ENCODE data around the gene FTH1. TPM values are rescaled to one million over a fixed set of nuclear protein-coding genes. Genes with fewer than 3 reads are reported as not detected.
A peak's percentile ranks its signal among the peaks of the same experiment; 100 is the strongest.
"Not testable (repeated sequence)": the region's sequence is repeated elsewhere in the genome, so short reads cannot be mapped to it uniquely, and the experiment has no call there.

The FTH1 gene
- total and polyA plus RNA-seq, 2 donors: 326 to 3,415 TPM

DNA sequence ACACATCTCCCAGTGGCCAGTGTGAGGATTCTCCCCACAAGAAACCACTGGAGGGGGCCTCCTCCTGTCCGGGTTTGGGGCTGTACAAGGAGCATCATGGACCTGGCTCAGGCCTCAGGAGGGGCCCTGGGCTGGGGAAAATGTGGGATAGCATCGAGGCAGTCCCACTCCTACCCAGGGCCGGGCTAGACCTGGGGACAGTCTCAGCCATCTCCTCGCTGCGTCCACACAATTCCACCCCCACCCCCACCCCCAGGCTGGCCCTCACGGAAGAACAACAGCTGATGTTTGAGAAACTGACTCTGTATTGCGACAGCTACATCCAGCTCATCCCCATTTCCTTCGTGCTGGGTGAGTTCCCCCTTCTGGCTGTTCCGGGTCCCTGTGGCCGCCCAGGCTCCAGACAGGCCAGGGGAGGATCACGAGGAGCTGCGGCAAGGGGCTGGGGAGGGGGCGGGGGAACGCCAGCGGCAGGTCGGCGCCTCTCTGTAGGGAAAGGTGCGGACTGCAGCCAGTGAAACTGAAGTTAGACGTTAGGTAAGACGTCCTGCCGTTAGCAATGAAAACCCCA lies 12.5 kb downstream of the FTH1 start:
- Histone ChIP-seq H3K27ac (ENCODE audit: low read depth in 1 of 2, low read length in 1 of 2) (no peak overlapping the region), H3K27me3 (ENCODE audit: control insufficient read depth in 2 of 2, insufficient read depth in 1 of 2, low read length in 1 of 2) (peaks cover 12 to 38% of the 10 kb centered on the region in 2 donors), H3K36me3 (ENCODE audit: control insufficient read depth in 2 of 2, insufficient read depth in 2 of 2, low read length in 1 of 2) (no peaks in the 10 kb centered on the region), H3K4me1 (ENCODE audit: control insufficient read depth in 2 of 2, insufficient read depth in 2 of 2, low read length in 2 of 2) (peaks cover 3 to 9% of the 10 kb centered on the region in 2 donors), H3K4me3 (ENCODE audit: low read length in 2 of 2) (peak overlapping the region in 1 of 2 donors; percentile 32), H3K9me3 (ENCODE audit: control insufficient read depth in 2 of 2, insufficient read depth in 1 of 2, low read length in 1 of 2) (no peaks in the 10 kb centered on the region)
- no peak for DNase-seq (ENCODE audit: low read depth in 6 of 9, low spot score in 9 of 9)
- 16% methylated on average over 21 of the region's 21 CpGs for WGBS

- 98% methylated on average over 9 of the region's 9 CpGs for WGBS
- Histone ChIP-seq H3K36me3 (ENCODE audit: control insufficient read depth in 2 of 2, insufficient read depth in 2 of 2, low read length in 1 of 2) (no peaks in the 10 kb centered on the region), H3K27ac (ENCODE audit: low read depth in 1 of 2, low read length in 1 of 2) (no peak overlapping the region), H3K4me1 (ENCODE audit: control insufficient read depth in 2 of 2, insufficient read depth in 2 of 2, low read length in 2 of 2) (peaks cover 3 to 9% of the 10 kb centered on the region in 2 donors), H3K4me3 (ENCODE audit: low read length in 2 of 2) (no peak overlapping the region), H3K27me3 (ENCODE audit: control insufficient read depth in 2 of 2, insufficient read depth in 1 of 2, low read length in 1 of 2) (peaks cover 12 to 38% of the 10 kb centered on the region in 2 donors), H3K9me3 (ENCODE audit: control insufficient read depth in 2 of 2, insufficient read depth in 1 of 2, low read length in 1 of 2) (no peaks in the 10 kb centered on the region)
- DNase-seq (ENCODE audit: low read depth in 6 of 9, low spot score in 9 of 9): no peak
Measured at GRCh38 chr11:61954106-61954850, 13.2 kb downstream of the FTH1 start.

DNA sequence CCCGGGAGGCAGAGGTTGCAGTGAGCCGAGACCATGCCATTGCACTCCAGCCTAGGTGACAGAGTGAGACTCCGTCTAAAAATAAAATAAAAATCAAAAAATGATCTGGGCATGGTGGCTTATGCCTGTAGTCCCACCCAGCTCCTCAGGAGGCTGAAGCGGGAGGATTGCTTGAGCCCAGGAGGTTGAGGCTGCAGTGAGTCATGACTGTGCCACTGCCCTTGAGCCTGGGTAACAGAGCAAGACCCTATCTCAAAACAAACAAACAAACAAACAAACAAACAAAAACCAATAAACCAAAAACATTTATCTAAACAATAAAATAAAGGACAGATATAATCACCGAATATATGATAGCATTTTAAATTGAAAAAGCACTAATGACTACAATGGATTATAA lies 13.8 kb downstream of the FTH1 start:
- WGBS: 98% methylated on average over 5 of the region's 5 CpGs
- not testable (repeated sequence) for DNase-seq (ENCODE audit: low read depth in 6 of 9, low spot score in 9 of 9); H3K4me1 ChIP-seq (ENCODE audit: control insufficient read depth in 2 of 2, insufficient read depth in 2 of 2, low read length in 2 of 2); H3K9me3 ChIP-seq (ENCODE audit: control insufficient read depth in 2 of 2, insufficient read depth in 1 of 2, low read length in 1 of 2); H3K4me3 ChIP-seq (ENCODE audit: low read length in 2 of 2); H3K36me3 ChIP-seq (ENCODE audit: control insufficient read depth in 2 of 2, insufficient read depth in 2 of 2, low read length in 1 of 2); H3K27ac ChIP-seq (ENCODE audit: low read depth in 1 of 2, low read length in 1 of 2)
- H3K27me3 ChIP-seq (ENCODE audit: control insufficient read depth in 2 of 2, insufficient read depth in 1 of 2, low read length in 1 of 2): peaks cover 12 to 38% of the 10 kb centered on the region in 2 donors

DNA sequence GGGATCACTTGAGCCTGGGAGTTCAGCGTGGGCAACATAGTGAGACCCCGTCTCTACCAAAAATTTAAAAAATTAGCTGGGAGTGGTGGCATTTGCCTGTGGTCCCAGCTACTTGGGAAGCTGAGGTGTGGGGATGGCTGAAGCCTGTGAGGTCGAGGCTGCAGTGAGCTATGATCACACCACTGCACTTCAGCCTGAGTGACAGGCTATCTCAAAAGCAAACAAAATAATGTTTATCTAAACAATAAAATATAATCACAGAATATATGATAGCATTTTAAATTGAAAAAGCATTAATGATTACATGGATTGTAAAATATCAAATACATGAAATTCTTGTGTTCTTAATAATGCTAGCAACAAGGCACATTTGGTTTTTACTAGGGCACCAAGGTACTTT lies 14.6 kb downstream of the FTH1 start:
- no peak overlapping the region for H3K27ac ChIP-seq (ENCODE audit: low read depth in 1 of 2, low read length in 1 of 2)
- peaks cover 3 to 9% of the 10 kb centered on the region in 2 donors for H3K4me1 ChIP-seq (ENCODE audit: control insufficient read depth in 2 of 2, insufficient read depth in 2 of 2, low read length in 2 of 2)
- peaks cover 12 to 38% of the 10 kb centered on the region in 2 donors for H3K27me3 ChIP-seq (ENCODE audit: control insufficient read depth in 2 of 2, insufficient read depth in 1 of 2, low read length in 1 of 2)
- no peak for DNase-seq (ENCODE audit: low read depth in 6 of 9, low spot score in 9 of 9)
- no peaks in the 10 kb centered on the region for H3K36me3 ChIP-seq (ENCODE audit: control insufficient read depth in 2 of 2, insufficient read depth in 2 of 2, low read length in 1 of 2)
- H3K9me3 ChIP-seq (ENCODE audit: control insufficient read depth in 2 of 2, insufficient read depth in 1 of 2, low read length in 1 of 2): no peaks in the 10 kb centered on the region
- H3K4me3 ChIP-seq (ENCODE audit: low read length in 2 of 2): no peak overlapping the region
- 95% methylated on average over 3 of the region's 3 CpGs for WGBS

GRCh38 chr11:61951484-61952135 lies 15.8 kb downstream of the FTH1 start:
- Histone ChIP-seq H3K27ac (ENCODE audit: low read depth in 1 of 2, low read length in 1 of 2) (no peak overlapping the region), H3K4me3 (ENCODE audit: low read length in 2 of 2) (no peak overlapping the region), H3K9me3 (ENCODE audit: control insufficient read depth in 2 of 2, insufficient read depth in 1 of 2, low read length in 1 of 2) (no peaks in the 10 kb centered on the region), H3K4me1 (ENCODE audit: control insufficient read depth in 2 of 2, insufficient read depth in 2 of 2, low read length in 2 of 2) (peaks cover 3 to 9% of the 10 kb centered on the region in 2 donors), H3K27me3 (ENCODE audit: control insufficient read depth in 2 of 2, insufficient read depth in 1 of 2, low read length in 1 of 2) (peaks cover 12 to 35% of the 10 kb centered on the region in 2 donors), H3K36me3 (ENCODE audit: control insufficient read depth in 2 of 2, insufficient read depth in 2 of 2, low read length in 1 of 2) (no peaks in the 10 kb centered on the region)
- no peak for DNase-seq (ENCODE audit: low read depth in 6 of 9, low spot score in 9 of 9)
- WGBS: 95% methylated on average over 11 of the region's 11 CpGs

DNA sequence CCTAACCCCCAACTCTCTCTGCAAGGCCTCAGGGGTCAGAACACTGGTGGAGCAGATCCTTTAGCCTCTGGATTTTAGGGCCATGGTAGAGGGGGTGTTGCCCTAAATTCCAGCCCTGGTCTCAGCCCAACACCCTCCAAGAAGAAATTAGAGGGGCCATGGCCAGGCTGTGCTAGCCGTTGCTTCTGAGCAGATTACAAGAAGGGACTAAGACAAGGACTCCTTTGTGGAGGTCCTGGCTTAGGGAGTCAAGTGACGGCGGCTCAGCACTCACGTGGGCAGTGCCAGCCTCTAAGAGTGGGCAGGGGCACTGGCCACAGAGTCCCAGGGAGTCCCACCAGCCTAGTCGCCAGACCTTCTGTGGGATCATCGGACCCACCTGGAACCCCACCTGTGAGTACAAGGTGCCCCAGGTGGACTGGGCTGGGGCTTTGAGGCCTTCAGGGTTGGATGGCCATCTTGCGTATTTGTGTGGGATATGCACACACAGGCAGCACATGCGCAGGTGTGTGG lies 17.3 kb downstream of the FTH1 start, which contains the start of gene BEST1:
BEST1 (plus strand) TSS at position 317 of the 513 bp plus-strand sequence. CDS start 1,456 bp downstream, outside the sequence.
- H3K4me1 ChIP-seq (ENCODE audit: control insufficient read depth in 2 of 2, insufficient read depth in 2 of 2, low read length in 2 of 2): peaks cover 0 to under 1% of the 10 kb centered on the region in 2 donors
- H3K27ac ChIP-seq (ENCODE audit: low read depth in 1 of 2, low read length in 1 of 2): no peak within 1 kb of the TSS
- no peak for DNase-seq (ENCODE audit: low read depth in 6 of 9, low spot score in 9 of 9)
- peaks cover 6 to 20% of the 10 kb centered on the region in 2 donors for H3K27me3 ChIP-seq (ENCODE audit: control insufficient read depth in 2 of 2, insufficient read depth in 1 of 2, low read length in 1 of 2)
- no peak within 1 kb of the TSS for H3K4me3 ChIP-seq (ENCODE audit: low read length in 2 of 2)
- H3K9me3 ChIP-seq (ENCODE audit: control insufficient read depth in 2 of 2, insufficient read depth in 1 of 2, low read length in 1 of 2): no peaks in the 10 kb centered on the region
- H3K36me3 ChIP-seq (ENCODE audit: control insufficient read depth in 2 of 2, insufficient read depth in 2 of 2, low read length in 1 of 2): no peaks in the 10 kb centered on the region
- 97% methylated on average over 8 of the region's 8 CpGs for WGBS

DNA sequence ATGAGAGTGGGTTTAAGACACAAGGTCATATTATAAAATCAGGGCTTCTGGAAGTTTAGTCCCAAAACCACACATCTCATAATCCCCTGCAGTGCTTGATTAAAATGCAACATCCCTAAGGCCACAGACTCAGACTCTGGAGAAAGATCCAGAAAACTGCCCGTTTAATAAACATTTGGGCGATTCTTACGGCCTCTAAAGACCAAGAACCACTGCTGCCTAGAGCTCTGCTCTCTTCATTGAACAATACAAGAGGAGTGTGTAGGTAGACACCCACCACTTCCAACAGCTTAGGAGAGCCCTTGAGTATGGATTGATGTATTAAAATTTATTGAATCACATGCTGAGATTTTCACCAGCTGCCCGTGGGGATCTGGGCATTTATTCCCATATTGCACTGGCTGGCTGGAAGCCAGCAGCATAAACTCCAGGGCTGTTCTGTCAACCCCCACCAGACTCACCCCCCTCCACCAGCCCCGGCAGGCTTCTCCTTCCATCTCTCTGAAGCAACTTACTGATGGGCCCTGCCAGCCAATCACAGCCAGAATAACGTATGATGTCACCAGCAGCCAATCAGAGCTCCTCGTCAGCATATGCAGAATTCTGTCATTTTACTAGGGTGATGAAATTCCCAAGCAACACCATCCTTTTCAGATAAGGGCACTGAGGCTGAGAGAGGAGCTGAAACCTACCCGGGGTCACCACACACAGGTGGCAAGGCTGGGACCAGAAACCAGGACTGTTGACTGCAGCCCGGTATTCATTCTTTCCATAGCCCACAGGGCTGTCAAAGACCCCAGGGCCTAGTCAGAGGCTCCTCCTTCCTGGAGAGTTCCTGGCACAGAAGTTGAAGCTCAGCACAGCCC lies 18.0 kb downstream of the FTH1 start:
- 83% methylated on average over 9 of the region's 9 CpGs for WGBS
- no peak for DNase-seq (ENCODE audit: low read depth in 6 of 9, low spot score in 9 of 9)

DNA sequence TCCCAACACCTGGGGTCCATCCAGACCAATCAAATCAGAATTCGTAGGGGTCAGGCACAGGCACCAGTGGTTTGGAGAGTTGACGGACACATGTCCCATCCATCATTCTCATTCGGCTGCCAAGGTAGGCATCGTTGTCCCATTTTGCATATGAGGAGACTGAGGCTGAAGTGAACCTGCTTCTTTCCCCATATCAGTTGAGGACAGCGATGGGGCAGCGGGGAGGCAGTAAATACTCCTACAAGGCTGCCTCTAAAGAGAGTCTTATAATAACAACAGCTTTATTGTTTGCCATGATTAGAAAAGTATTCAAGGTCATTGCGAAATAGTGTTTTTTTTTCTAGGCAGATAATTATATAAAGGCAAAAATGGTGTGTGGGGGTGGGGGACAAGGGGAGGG lies 18.9 kb downstream of the FTH1 start:
- H3K4me3 ChIP-seq (ENCODE audit: low read length in 2 of 2): no peak overlapping the region
- no peaks in the 10 kb centered on the region for H3K4me1 ChIP-seq (ENCODE audit: control insufficient read depth in 2 of 2, insufficient read depth in 2 of 2, low read length in 2 of 2)
- no peak overlapping the region for H3K27ac ChIP-seq (ENCODE audit: low read depth in 1 of 2, low read length in 1 of 2)
- no peaks in the 10 kb centered on the region for H3K36me3 ChIP-seq (ENCODE audit: control insufficient read depth in 2 of 2, insufficient read depth in 2 of 2, low read length in 1 of 2)
- H3K9me3 ChIP-seq (ENCODE audit: control insufficient read depth in 2 of 2, insufficient read depth in 1 of 2, low read length in 1 of 2): no peaks in the 10 kb centered on the region
- DNase-seq (ENCODE audit: low read depth in 6 of 9, low spot score in 9 of 9): no peak
- WGBS: 93% methylated on average over 7 of the region's 7 CpGs
- peaks cover 0 to 4% of the 10 kb centered on the region in 2 donors for H3K27me3 ChIP-seq (ENCODE audit: control insufficient read depth in 2 of 2, insufficient read depth in 1 of 2, low read length in 1 of 2)

More for the DNA sequence above, 18.0 kb downstream of the FTH1 start:
- no peak overlapping the region for H3K4me3 ChIP-seq (ENCODE audit: low read length in 2 of 2)
- H3K9me3 ChIP-seq (ENCODE audit: control insufficient read depth in 2 of 2, insufficient read depth in 1 of 2, low read length in 1 of 2): no peaks in the 10 kb centered on the region
- H3K27me3 ChIP-seq (ENCODE audit: control insufficient read depth in 2 of 2, insufficient read depth in 1 of 2, low read length in 1 of 2): peaks cover 1 to 13% of the 10 kb centered on the region in 2 donors
- H3K4me1 ChIP-seq (ENCODE audit: control insufficient read depth in 2 of 2, insufficient read depth in 2 of 2, low read length in 2 of 2): no peaks in the 10 kb centered on the region
- no peak overlapping the region for H3K27ac ChIP-seq (ENCODE audit: low read depth in 1 of 2, low read length in 1 of 2)
- no peaks in the 10 kb centered on the region for H3K36me3 ChIP-seq (ENCODE audit: control insufficient read depth in 2 of 2, insufficient read depth in 2 of 2, low read length in 1 of 2)

Data from thymus (tissue), 11 donors.